Suppressor macrophage (primary cell): Measurements from ENCODE around the gene MAB21L4.

Experiments
- DNase-seq, 4 experiments: peaks; one replicate each; pipeline ENCODE4 v3.0.0-alpha.2; 2020 to 2022

Gene MAB21L4

DNA sequence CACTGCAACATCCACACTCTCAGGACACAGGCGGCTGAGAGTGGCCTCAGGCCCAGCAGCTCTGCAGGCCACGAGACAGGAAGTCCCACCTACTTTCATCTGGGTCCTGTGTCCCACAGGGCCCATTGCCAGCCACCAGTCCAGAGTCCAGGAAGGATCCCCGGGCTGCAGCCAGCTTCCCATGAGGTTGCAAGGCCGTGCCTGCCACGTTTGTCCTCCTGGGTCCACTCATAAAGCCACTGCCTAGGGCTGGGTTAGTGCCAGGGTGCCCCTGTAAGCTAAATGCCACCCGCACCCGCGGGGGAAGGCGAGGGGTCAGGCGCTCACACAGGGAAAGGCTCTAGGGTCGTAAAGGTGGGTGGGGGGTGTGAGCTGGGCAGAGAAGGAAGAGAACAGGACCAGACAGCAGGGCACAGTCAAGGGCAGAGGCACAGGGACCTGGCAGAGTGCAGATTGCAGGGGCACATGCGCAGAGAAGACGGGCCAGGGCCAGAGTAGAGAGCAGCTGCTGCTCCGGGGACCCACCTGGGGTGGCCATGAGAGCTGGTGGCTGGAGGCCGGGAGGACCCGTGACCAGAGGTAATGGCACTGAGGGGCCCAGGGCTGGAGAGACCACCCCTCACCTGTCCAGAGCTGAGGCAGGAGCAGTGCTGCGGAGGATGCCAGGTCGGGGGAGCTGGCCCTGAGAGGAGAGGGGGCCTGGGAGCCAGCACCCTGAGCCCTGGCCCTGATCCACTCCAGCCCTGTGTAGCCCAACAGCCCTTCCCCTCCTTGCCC is 19.3 kb downstream of the MAB21L4 start:
- no peak for DNase-seq

- DNase-seq, result no peak
Observed at GRCh38 chr2:240876035-240876474, 19.9 kb downstream of the MAB21L4 start.

- no peak for DNase-seq
Observed at GRCh38 chr2:240875228-240876034, 20.5 kb downstream of the MAB21L4 start.

- no peak for DNase-seq
Observed at GRCh38 chr2:240874715-240875227, 21.2 kb downstream of the MAB21L4 start.

DNA sequence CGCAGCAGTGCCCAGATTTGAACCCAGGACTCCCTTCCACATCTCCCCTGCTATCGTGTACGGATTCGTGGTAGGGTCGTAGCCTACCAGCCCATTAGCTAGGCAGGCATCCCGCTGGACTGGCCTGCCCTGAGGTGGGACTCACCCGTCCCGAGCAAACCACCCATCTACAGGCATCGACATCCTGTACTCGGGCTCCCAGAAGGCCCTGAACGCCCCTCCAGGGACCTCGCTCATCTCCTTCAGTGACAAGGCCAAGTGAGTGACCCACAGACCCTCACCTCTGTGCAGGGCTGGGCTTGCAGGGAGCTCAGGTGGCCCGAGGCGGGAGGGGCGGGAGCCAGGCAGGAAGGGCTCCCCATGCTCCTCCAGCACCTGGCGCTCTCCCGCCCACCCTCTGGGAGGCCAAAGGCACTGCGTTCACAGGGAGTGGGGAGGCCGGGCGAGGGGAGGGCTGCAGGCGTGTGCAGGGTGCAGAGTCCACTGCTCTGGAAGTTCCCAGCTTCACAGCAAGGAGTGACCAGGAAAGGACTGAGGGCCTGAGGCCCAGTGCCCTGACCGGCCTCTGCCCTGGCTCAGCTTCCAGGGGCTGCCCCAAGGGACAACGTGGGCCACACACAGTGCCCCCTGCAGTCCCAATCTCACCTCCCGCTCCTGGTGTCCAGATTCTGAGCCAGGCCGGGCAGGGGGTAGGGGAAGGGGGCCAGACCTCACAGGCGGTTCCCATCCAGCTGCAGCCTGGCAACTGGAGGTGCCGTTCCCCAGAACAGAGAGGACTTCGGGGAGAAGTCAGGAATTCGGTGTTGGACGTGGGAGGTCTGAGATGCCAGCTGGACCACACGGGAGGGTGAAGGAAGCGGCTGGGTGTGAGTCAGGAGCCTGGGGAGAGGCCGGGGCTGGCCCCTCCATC is 21.9 kb downstream of the MAB21L4 start:
- DNase-seq, result no peak

DNA sequence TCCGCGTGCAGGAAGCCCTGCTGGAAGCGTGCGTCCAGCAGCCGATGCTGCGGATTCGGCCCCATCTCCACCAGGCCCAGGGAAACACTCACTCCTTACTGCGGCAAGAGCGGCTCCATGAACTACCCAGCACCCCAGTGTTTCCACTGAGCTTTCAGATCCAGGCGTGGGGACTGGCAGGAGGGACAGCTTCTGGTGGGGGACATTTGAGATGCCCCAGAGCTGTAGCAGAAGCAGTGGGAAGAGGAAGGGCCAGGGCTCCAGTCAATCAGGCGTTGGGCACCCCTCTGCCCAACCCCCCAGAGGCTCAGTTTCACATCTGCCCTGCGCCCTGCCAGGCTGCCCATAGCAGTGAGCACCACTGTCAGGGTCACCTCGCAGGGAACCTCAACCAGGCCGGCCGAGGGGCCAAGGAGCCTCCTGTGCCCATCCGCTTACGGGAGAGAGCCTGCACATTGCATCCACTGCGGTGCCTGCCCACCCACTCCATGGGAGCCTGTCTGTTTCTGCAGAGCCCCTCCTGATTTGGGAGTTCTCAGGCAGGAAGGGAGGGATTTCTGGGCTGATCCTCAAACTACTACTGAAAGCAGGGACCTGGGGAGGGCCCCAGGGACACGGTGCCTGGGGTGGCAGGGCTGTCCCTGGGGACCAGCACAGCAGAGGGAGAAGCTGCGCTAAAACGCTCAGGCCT is 22.7 kb downstream of the MAB21L4 start:
- DNase-seq, result no peak

- no peak for DNase-seq
Observed at GRCh38 chr2:240872317-240873097, 23.4 kb downstream of the MAB21L4 start.

- no peak for DNase-seq
Observed at GRCh38 chr2:240871071-240871958, 24.6 kb downstream of the MAB21L4 start.

GRCh38 chr2:240869956-240870875 is 25.7 kb downstream of the MAB21L4 start:
- DNase-seq, result no peak

- DNase-seq, result no peak
Observed at GRCh38 chr2:240869109-240869955, 26.6 kb downstream of the MAB21L4 start.

- DNase-seq, result peak in 3 of 4 experiments; percentile 8 to 35 (median 11)
Observed at GRCh38 chr2:240868286-240869108, 27.5 kb downstream of the MAB21L4 start, which contains the start of gene AGXT. TSS of gene AGXT (plus strand) at chr2:240868824. CDS start at chr2:240868866, 42 bp downstream.

GRCh38 chr2:240865391-240865790 is 30.6 kb downstream of the MAB21L4 start:
- DNase-seq, result peak in 2 of 4 experiments; percentile 4 to 10

GRCh38 chr2:240864475-240864874 is 31.5 kb downstream of the MAB21L4 start:
- DNase-seq, result no peak

DNA sequence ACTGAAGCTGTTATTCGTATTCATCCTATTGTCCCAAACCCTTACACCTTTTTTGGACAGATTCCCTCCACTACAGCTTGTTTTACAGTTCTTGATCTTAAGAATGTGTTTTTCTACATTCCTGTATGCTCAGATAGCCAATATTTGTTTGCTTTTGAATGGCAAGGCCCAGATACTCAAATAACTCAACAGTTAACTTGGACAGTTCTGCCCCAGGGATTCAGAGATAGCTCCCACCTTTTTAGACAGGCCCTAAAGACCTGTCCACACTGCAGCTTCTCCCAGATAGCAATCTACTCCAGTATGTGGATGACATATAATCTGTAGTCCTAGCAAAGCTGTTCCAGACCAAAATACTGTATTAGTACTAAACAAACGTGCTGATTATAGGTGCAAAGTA is 34.4 kb downstream of the MAB21L4 start:
- DNase-seq, result no peak

DNA sequence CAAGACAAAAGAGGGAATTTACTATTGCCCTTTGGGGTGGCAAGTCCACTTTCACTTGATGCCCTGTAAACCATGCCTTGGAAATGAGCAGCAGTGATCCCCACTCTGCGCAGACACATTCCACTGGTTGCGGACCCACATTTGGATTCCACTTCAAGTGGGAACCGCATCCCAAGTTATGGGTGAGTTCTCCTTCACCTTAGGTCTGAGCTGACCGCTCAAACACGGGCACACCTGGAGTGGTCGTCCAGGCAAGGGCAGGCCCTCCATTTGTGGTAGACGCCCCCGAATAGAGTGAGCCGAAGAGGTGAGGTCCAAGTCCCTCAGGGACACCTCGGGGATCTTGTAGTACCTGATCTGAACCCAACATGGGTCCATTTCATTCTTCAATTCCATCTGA is 37.1 kb downstream of the MAB21L4 start:
- DNase-seq, result no peak

DNA sequence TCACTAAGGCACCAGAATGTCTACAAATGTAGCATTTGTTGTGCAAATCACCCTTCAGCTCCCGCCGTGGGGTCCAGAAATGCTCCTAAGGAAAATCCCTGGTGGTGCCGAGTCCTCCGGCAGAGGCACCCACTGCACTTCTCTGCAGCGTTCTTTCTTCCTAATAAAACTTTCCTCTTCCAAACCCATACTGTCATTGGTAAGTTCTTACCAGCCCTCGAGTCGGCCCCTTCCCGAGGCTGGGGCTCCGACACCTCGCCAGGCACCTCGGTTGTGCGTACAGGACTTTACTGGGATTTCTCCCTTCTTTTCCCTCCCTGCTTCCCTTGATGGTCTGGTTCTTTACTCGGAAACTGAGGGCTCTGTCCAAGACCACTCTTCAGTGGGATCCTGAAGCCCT is 37.6 kb downstream of the MAB21L4 start:
- no peak for DNase-seq
